Erythroblast (primary cell): ENCODE data around the gene PBX1.

ENCODE experiments used
- GATA1 ChIP-seq: IDR thresholded peaks from 2 replicates; pipeline ENCODE4 v1.6.1; 2011; ENCODE audit warnings: low read depth, mild to moderate bottlenecking, control low read depth, low read length, moderate library complexity
- POLR2A ChIP-seq: IDR thresholded peaks from 2 replicates; pipeline ENCODE4 v1.6.1; 2011; ENCODE audit warnings: mild to moderate bottlenecking, low read length

- TF ChIP-seq POLR2A (no peak), GATA1 (no peak)
Observed at GRCh38 chr1:164651351-164651951, 92.5 kb downstream of the PBX1 start.
